GM21423 (cell line): ENCODE measurements around the gene PRR33.
A peak's percentile ranks its signal among the peaks of the same experiment; 100 is the strongest.

ENCODE experiments used
- ATAC-seq: cut with Tn5 transposase; IDR thresholded peaks from one replicate; pipeline ENCODE4 v1.9.1; 2021; ENCODE audit warnings: mild to moderate bottlenecking, moderate library complexity; ENCODE audit not compliant: unreplicated experiment

PRR33 gene

DNA sequence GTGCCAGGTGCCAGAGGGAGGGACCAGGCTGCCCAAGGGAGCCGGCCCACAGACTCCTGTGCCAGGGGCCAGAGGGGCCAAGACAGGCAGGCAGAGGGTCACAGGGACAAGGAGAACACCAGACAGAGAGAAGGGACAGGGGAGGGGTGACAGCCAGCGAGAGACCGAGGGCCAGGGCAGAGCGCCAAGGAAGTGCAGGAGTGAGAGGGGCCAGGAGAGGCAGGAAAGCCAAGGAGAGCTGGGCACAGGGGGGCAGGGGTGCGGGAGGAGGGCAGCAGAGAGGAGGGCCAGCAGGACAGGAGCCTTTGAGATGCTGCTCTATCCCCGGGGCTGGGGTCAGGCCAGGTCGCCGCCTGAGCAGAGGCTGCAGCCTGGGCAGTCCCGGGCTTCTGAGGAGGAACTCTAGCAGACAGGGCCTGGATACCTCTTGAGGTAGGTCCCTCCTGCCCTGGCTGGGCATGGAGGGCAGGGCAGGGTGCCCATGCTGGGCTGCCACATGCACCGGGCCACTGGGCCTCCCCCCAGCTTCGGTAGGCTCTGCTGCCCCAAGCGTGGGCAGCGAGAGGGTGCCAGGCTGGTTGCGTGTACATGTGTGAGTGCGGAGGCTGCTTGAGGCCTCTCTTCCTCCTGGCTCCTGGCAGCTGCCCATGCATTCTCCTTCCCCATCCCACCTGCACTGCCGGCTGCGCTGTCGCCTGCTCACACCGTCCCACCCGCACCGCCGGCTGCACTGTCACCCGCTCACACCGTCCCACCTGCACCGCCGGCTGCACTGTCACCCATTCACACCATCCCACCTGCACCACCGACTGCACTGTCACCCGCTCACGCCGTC is 26.6 kb downstream of the PRR33 start:
- no peak for ATAC-seq

GRCh38 chr11:1864231-1864630 is 27.5 kb downstream of the PRR33 start:
- ATAC-seq: no peak

- no peak for ATAC-seq
Observed at GRCh38 chr11:1863352-1864216, 28.1 kb downstream of the PRR33 start.

DNA sequence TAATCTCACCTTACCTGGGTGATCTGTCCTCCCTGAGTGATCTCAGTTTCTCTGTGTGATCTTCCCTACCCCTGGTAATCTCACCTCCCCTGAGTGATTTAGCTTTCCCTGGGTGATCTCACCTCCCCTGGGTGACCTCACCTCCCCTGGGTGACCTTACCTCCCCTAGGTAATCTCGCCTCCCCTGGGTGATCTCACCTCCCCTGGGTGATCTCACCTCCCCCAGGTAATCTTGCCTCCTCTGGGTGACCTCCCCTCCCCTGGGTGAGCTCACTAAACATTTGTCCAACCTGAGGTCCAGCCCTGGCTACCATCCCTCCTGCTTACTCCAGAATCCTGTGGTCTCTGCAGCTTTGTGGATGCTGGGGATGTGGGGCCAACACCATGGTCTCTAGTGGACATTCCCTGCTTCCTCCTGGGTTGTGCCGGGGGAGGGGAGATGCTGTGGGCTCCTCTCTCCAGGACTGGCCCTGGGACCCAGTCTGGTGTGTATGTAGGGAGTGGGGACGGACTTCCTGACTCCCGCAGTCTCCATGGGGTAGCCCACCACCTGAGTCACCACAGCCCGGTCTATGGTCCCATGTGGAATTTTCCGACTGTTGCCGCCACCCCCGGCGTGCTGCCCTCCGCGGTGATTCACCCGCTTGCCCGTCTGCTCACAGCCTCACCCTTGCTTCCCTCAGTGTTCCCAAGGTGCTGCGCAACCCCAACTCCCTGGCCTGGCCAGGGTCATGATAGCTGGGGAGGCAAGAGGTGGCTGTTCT is 28.9 kb downstream of the PRR33 start:
- ATAC-seq: no peak

GRCh38 chr11:1861435-1862411 is 30.0 kb downstream of the PRR33 start:
- ATAC-seq: no peak

GRCh38 chr11:1860108-1860507 is 31.6 kb downstream of the PRR33 start:
- ATAC-seq: no peak

GRCh38 chr11:1859004-1859403 is 32.7 kb downstream of the PRR33 start:
- no peak for ATAC-seq

GRCh38 chr11:1858576-1858975 is 33.1 kb downstream of the PRR33 start:
- no peak for ATAC-seq

DNA sequence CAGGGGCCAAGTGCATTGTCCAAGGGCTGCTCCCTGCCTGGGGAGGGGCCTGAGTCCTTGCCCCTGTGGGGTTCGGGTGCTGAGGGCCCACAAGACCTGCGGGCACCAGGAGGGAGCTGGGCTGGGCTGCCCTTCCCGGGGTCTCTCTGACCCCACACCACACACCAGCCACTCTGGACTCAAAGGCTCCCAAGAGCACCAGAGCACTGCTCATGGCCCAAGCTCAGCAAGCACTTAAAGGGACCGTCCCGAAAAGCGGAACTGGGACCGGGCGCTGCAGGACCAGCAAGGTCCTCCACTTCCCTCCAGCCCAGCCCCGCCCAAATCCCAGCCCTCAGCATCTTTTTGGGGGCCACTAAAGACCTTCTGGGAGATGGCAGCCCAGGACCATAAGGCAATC is 33.5 kb downstream of the PRR33 start:
- ATAC-seq: no peak

- ATAC-seq: no peak
Observed at GRCh38 chr11:1857064-1857463, 34.6 kb downstream of the PRR33 start.

GRCh38 chr11:1856306-1857005 is 35.2 kb downstream of the PRR33 start:
- ATAC-seq: no peak

GRCh38 chr11:1855886-1856265 is 35.8 kb downstream of the PRR33 start:
- ATAC-seq: no peak

GRCh38 chr11:1854949-1855885 is 36.5 kb downstream of the PRR33 start:
- peak; percentile 36 for ATAC-seq

- ATAC-seq: peak; percentile 20
Observed at GRCh38 chr11:1854132-1854948, 37.4 kb downstream of the PRR33 start.

DNA sequence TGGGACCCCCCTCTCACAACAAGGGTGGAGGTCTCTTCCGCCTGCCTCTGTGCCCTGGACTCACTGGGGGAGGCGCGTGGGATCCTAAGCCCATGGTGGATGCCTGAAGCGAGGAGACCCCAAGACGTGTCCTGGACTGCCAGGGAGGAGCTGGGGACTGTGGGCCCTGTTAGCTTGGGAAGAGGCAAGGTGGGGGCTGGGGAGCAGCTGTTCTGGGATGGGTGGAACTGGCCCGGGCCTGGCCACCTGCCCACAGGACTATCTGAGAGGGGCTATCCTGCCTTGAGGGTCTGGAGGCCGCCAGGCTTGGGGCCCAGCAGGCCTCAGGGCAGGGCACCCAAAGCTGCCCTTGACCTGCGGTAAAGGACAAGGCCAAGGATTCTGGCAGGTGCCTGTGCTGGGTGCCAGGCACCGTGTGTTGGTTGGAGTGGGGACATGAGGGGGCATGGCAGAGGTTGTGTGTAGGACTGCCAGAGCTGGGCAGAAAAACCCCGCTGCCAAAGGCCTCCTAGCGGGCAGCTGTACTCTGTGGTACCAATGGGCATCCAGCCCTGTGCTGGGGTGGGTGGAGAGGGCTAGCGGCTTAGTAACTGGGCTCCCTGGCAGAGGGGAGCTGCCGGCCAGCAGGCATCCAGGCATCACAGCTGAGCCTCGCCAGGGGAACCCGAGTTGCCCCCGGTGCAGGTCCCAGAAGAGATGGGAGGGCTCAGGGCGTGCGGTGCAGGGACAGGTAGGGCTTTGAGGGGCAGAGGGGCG is 38.1 kb downstream of the PRR33 start:
- no peak for ATAC-seq

GRCh38 chr11:1852877-1853276 is 38.8 kb downstream of the PRR33 start, which contains the start of gene LSP1:
Gene LSP1 (plus strand): TSS chr11:1853084. CDS start chr11:1853145, 61 bp downstream.
- ATAC-seq: peak; percentile 41
